Subcutaneous abdominal adipose tissue (tissue), 5 donors: ENCODE data around the gene TOMM34.

Source experiments
- H3K27ac ChIP-seq: one replicate; pipeline ENCODE4 v1.7.0; 2013; ENCODE audit warnings: low read depth, mild to moderate bottlenecking, inconsistent platforms, low read length, moderate library complexity
- H3K27me3 ChIP-seq, 5 donors: one replicate each; pipeline ENCODE4 v1.7.0; 2013; ENCODE audit warnings: low read length in 5 of 5, inconsistent platforms in 1 of 5; ENCODE audit not compliant: control insufficient read depth in 5 of 5, insufficient read depth in 4 of 5
- H3K36me3 ChIP-seq, 5 donors: one replicate each; pipeline ENCODE4 v1.7.0; 2013; ENCODE audit warnings: low read length in 5 of 5; ENCODE audit not compliant: control insufficient read depth in 5 of 5, insufficient read depth in 5 of 5
- H3K4me1 ChIP-seq, 5 donors: one replicate each; pipeline ENCODE4 v1.7.0; 2013; ENCODE audit warnings: low read length in 5 of 5, mild to moderate bottlenecking in 3 of 5, moderate library complexity in 1 of 5; ENCODE audit not compliant: control insufficient read depth in 5 of 5, insufficient read depth in 5 of 5
- H3K4me3 ChIP-seq, 5 donors: one replicate each; pipeline ENCODE4 v1.7.0; 2013; ENCODE audit warnings: low read length in 5 of 5, low read depth in 1 of 5
- H3K9ac ChIP-seq, 5 donors: one replicate each; pipeline ENCODE4 v1.7.0; 2013; ENCODE audit warnings: low read length in 5 of 5, mild to moderate bottlenecking in 4 of 5, moderate library complexity in 3 of 5
- H3K9me3 ChIP-seq, 5 donors: one replicate each; pipeline ENCODE4 v1.7.0; 2013; ENCODE audit warnings: low read length in 5 of 5; ENCODE audit not compliant: control insufficient read depth in 5 of 5
- donor health status: healthy.
- donor health status: healthy.
- donor health status: healthy.
- donor health status: healthy.
- donor health status: healthy.

TOMM34 gene

GRCh38 chr20:44963325-44964215 is 3.4 kb upstream of the TOMM34 start:
- Histone ChIP-seq H3K9ac (no peak overlapping the region), H3K9me3 (no peaks in the 10 kb centered on the region), H3K27ac (no peak overlapping the region), H3K4me1 (peaks cover 5 to 44% (median 41%) of the 10 kb centered on the region in 5 donors), H3K27me3 (no peaks in the 10 kb centered on the region), H3K4me3 (no peak overlapping the region), H3K36me3 (no peaks in the 10 kb centered on the region)

- Histone ChIP-seq H3K4me3 (no peak overlapping the region), H3K9me3 (no peaks in the 10 kb centered on the region), H3K36me3 (no peaks in the 10 kb centered on the region), H3K4me1 (peaks cover 4 to 41% (median 34%) of the 10 kb centered on the region in 5 donors), H3K27me3 (no peaks in the 10 kb centered on the region), H3K27ac (no peak overlapping the region), H3K9ac (no peak overlapping the region)
These were observed 2.3 kb upstream of the TOMM34 start for GRCh38 chr20:44962483-44962882.

- Histone ChIP-seq H3K9me3 (no peaks in the 10 kb centered on the region), H3K9ac (no peak overlapping the region), H3K4me1 (peaks cover 2 to 35% (median 28%) of the 10 kb centered on the region in 5 donors), H3K36me3 (no peaks in the 10 kb centered on the region), H3K4me3 (no peak overlapping the region), H3K27ac (no peak overlapping the region), H3K27me3 (no peaks in the 10 kb centered on the region)
These were observed 1.7 kb upstream of the TOMM34 start for GRCh38 chr20:44961870-44962267.

- Histone ChIP-seq H3K4me3 (peak overlapping the region in 1 of 5 donors; percentile 70), H3K36me3 (peaks cover 0 to 3% (median 2%) of the 10 kb centered on the region in 5 donors), H3K9ac (peak overlapping the region in 1 of 5 donors; percentile 80), H3K27ac (no peak overlapping the region), H3K9me3 (no peaks in the 10 kb centered on the region), H3K4me1 (peaks cover 2 to 30% (median 23%) of the 10 kb centered on the region in 5 donors), H3K27me3 (no peaks in the 10 kb centered on the region)
These were observed 1.0 kb upstream of the TOMM34 start for GRCh38 chr20:44961011-44961869.

GRCh38 chr20:44959638-44960102 is 527 bp downstream of the TOMM34 start:
- Histone ChIP-seq H3K4me1 (peaks cover 2 to 23% (median 20%) of the 10 kb centered on the region in 5 donors), H3K27ac (peak overlapping the region; percentile 48), H3K9me3 (no peaks in the 10 kb centered on the region), H3K4me3 (peak overlapping the region; percentile 74 to 82 (median 80)), H3K9ac (peak overlapping the region; percentile 11 to 83 (median 79)), H3K36me3 (peaks cover under 1 to 18% (median 17%) of the 10 kb centered on the region in 5 donors), H3K27me3 (no peaks in the 10 kb centered on the region)

GRCh38 chr20:44959082-44959637 is 1.0 kb downstream of the TOMM34 start:
- Histone ChIP-seq H3K4me1 (peaks cover 2 to 24% (median 20%) of the 10 kb centered on the region in 5 donors), H3K9me3 (no peaks in the 10 kb centered on the region), H3K27ac (peak overlapping the region; percentile 48), H3K36me3 (peaks cover 5 to 23% (median 22%) of the 10 kb centered on the region in 5 donors), H3K4me3 (peak overlapping the region; percentile 74 to 82 (median 80)), H3K9ac (peak overlapping the region in 3 of 5 donors; percentile 79 to 83 (median 80)), H3K27me3 (no peaks in the 10 kb centered on the region)

GRCh38 chr20:44958276-44958675 is 1.9 kb downstream of the TOMM34 start:
- H3K9me3 ChIP-seq = no peaks in the 10 kb centered on the region
- peaks cover 5 to 32% (median 27%) of the 10 kb centered on the region in 5 donors for H3K36me3 ChIP-seq
- H3K27me3 ChIP-seq = no peaks in the 10 kb centered on the region
- peaks cover 2 to 24% (median 20%) of the 10 kb centered on the region in 5 donors for H3K4me1 ChIP-seq
- no peak overlapping the region for H3K4me3 ChIP-seq
- H3K27ac ChIP-seq = no peak overlapping the region
- no peak overlapping the region for H3K9ac ChIP-seq

GRCh38 chr20:44956410-44956809 is 3.8 kb downstream of the TOMM34 start:
- H3K27me3 ChIP-seq = no peaks in the 10 kb centered on the region
- H3K36me3 ChIP-seq = peaks cover 6 to 43% (median 39%) of the 10 kb centered on the region in 5 donors
- no peak overlapping the region for H3K9ac ChIP-seq
- H3K9me3 ChIP-seq = no peaks in the 10 kb centered on the region
- H3K27ac ChIP-seq = no peak overlapping the region
- peaks cover 2 to 24% (median 20%) of the 10 kb centered on the region in 5 donors for H3K4me1 ChIP-seq
- no peak overlapping the region for H3K4me3 ChIP-seq

- Histone ChIP-seq H3K9ac (no peak overlapping the region), H3K36me3 (peaks cover 9 to 55% (median 50%) of the 10 kb centered on the region in 5 donors), H3K4me1 (peaks cover 2 to 17% (median 12%) of the 10 kb centered on the region in 5 donors), H3K9me3 (no peaks in the 10 kb centered on the region), H3K27ac (no peak overlapping the region), H3K27me3 (no peaks in the 10 kb centered on the region), H3K4me3 (no peak overlapping the region)
These were observed 4.9 kb downstream of the TOMM34 start for GRCh38 chr20:44955270-44955669.
